ENCODE measurements around the gene MBD1. TPM values are rescaled to one million over a fixed set of nuclear protein-coding genes. Genes with fewer than 3 reads are reported as not detected.

Gene MBD1
- total RNA-seq, 1 experiment from 2014 or later = 70.8 TPM

DNA sequence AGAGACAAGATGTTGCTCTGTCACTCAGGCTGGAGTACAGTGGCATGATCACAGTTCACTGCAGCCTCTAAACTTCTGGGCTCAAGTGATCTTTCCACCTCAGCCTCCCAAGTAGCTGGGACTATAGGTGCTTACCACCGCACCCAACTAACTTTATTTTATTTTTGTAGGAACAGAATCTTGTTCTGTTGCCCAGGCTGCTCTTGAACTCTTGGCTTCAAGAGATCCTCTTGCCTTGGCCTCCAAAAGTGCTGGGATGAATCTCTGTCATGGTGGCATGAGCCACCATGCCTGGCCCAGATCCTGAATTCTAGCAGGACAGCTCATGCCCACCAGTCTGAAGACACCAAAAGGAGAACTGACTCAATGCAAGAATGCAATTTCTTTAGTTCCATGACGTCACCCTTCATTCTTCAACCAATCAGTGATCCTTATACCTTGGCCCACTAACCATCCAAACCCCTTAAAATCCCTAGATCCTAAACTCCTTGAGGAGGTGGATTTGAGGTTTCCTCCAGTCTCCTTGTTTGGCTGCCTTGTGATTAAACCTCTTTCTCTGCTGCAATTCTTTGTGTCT is 31.8 kb upstream of the MBD1 start:
- POLR2A ChIA-PET (ENCODE audit: low non-redundant PET) = no interaction called here
- H3K4me1 ChIP-seq (ENCODE audit: insufficient read depth, low read length, poor library complexity, severe bottlenecking) = no peaks in the 10 kb centered on the region
- no peak for DNase-seq (ENCODE audit: low spot score)
- H3K36me3 ChIP-seq (ENCODE audit: insufficient read depth, low read length, poor library complexity, severe bottlenecking) = no peaks in the 10 kb centered on the region
- CTCF ChIA-PET = no interaction called here
- no peak overlapping the region for H3K4me3 ChIP-seq (ENCODE audit: low read depth, low read length, poor library complexity, severe bottlenecking)
- TF ChIP-seq, protein P1, sequence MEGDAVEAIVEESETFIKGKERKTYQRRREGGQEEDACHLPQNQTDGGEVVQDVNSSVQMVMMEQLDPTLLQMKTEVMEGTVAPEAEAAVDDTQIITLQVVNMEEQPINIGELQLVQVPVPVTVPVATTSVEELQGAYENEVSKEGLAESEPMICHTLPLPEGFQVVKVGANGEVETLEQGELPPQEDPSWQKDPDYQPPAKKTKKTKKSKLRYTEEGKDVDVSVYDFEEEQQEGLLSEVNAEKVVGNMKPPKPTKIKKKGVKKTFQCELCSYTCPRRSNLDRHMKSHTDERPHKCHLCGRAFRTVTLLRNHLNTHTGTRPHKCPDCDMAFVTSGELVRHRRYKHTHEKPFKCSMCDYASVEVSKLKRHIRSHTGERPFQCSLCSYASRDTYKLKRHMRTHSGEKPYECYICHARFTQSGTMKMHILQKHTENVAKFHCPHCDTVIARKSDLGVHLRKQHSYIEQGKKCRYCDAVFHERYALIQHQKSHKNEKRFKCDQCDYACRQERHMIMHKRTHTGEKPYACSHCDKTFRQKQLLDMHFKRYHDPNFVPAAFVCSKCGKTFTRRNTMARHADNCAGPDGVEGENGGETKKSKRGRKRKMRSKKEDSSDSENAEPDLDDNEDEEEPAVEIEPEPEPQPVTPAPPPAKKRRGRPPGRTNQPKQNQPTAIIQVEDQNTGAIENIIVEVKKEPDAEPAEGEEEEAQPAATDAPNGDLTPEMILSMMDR (conservative IDR thresholded peaks at IDR 0.05; ENCODE audit: low read depth, low read length) = no peak
- TF ChIP-seq EZH2 (IDR thresholded peaks at IDR 0.05; ENCODE audit: borderline replicate concordance, low read depth, low read length, poor library complexity, severe bottlenecking) = no peak
- peaks cover 16% of the 10 kb centered on the region for H3K27me3 ChIP-seq (replicated peaks; ENCODE audit: insufficient read depth, low read depth, low read length, poor library complexity)
- no peak overlapping the region for H3K27ac ChIP-seq (ENCODE audit: low read depth, low read length, poor library complexity, severe bottlenecking)
- H3K9me3 ChIP-seq (ENCODE audit: low read depth, low read length, poor library complexity, severe bottlenecking) = no peaks in the 10 kb centered on the region
- no TSS peak for BruUV-seq (replicated peaks)
- intact Hi-C loops (cut with micrococcal nuclease; ENCODE audit: unreplicated experiment) = no loop called here

DNA sequence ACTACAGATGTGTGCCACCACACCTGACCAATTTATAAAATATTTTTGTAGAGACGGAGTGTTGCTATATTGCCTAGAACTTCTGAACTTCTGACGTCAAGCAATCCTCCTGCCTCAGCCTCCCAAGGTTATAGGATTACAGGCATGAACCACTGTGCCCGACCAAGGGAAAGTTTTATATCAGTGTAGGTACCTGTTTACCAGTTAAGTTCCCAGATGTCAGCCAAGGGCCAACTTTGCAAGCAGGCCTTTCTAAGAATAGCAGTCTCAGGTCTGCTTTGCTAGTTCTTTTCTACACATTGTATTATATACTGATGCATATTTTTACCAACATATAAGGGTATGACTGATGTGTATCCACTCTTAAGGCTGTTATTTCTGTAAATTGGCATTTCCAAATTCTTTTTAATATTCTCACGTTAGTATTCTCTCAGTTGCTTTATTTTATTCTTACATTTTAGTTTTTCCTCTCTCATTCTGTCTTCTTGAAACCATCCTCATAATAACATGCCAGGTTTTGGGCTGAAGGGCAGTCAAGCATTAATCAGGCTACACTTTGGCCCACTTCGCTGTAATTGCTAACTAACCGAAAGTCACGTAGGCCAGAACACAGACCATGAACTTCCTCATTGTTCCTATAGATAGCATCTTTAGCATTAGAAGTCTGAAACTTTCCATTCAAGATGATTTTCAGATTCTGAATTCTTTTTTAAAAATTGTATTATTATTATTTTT is 31.1 kb upstream of the MBD1 start:
- POLR2A ChIA-PET (ENCODE audit: low non-redundant PET) = no interaction called here
- CTCF ChIA-PET = no interaction called here

GRCh38 chr18:50311650-50312049 is 30.3 kb upstream of the MBD1 start:
- POLR2A ChIA-PET (ENCODE audit: low non-redundant PET) = no interaction called here
- H3K9me3 ChIP-seq (ENCODE audit: low read depth, low read length, poor library complexity, severe bottlenecking) = no peaks in the 10 kb centered on the region
- intact Hi-C loops (cut with micrococcal nuclease; ENCODE audit: unreplicated experiment) = no loop called here
- peaks cover 16% of the 10 kb centered on the region for H3K27me3 ChIP-seq (replicated peaks; ENCODE audit: insufficient read depth, low read depth, low read length, poor library complexity)
- H3K27ac ChIP-seq (ENCODE audit: low read depth, low read length, poor library complexity, severe bottlenecking) = no peak overlapping the region
- H3K4me3 ChIP-seq (ENCODE audit: low read depth, low read length, poor library complexity, severe bottlenecking) = no peak overlapping the region
- BruUV-seq (replicated peaks) = no TSS peak
- no peak for DNase-seq (ENCODE audit: low spot score)
- CTCF ChIA-PET = no interaction called here
- no peaks in the 10 kb centered on the region for H3K36me3 ChIP-seq (ENCODE audit: insufficient read depth, low read length, poor library complexity, severe bottlenecking)
- no peaks in the 10 kb centered on the region for H3K4me1 ChIP-seq (ENCODE audit: insufficient read depth, low read length, poor library complexity, severe bottlenecking)
- TF ChIP-seq, protein P1 (conservative IDR thresholded peaks at IDR 0.05; ENCODE audit: low read depth, low read length) = no peak
- no peak for TF ChIP-seq EZH2 (IDR thresholded peaks at IDR 0.05; ENCODE audit: borderline replicate concordance, low read depth, low read length, poor library complexity, severe bottlenecking)

More for the DNA sequence above, 31.1 kb upstream of the MBD1 start:
- no peaks in the 10 kb centered on the region for H3K36me3 ChIP-seq (ENCODE audit: insufficient read depth, low read length, poor library complexity, severe bottlenecking)
- H3K27me3 ChIP-seq (replicated peaks; ENCODE audit: insufficient read depth, low read depth, low read length, poor library complexity) = peaks cover 16% of the 10 kb centered on the region
- TF ChIP-seq, protein P1 (conservative IDR thresholded peaks at IDR 0.05; ENCODE audit: low read depth, low read length) = no peak
- no peak for TF ChIP-seq EZH2 (IDR thresholded peaks at IDR 0.05; ENCODE audit: borderline replicate concordance, low read depth, low read length, poor library complexity, severe bottlenecking)
- BruUV-seq (replicated peaks) = no TSS peak
- no peak overlapping the region for H3K27ac ChIP-seq (ENCODE audit: low read depth, low read length, poor library complexity, severe bottlenecking)
- intact Hi-C loops (cut with micrococcal nuclease; ENCODE audit: unreplicated experiment) = no loop called here
- no peak for DNase-seq (ENCODE audit: low spot score)
- H3K9me3 ChIP-seq (ENCODE audit: low read depth, low read length, poor library complexity, severe bottlenecking) = no peaks in the 10 kb centered on the region
- no peaks in the 10 kb centered on the region for H3K4me1 ChIP-seq (ENCODE audit: insufficient read depth, low read length, poor library complexity, severe bottlenecking)
- H3K4me3 ChIP-seq (ENCODE audit: low read depth, low read length, poor library complexity, severe bottlenecking) = no peak overlapping the region

All from A673 (cell line).